ENCODE measurements around the gene BCL2.

BCL2 gene

GRCh38 chr18:63216516-63217311 is 102.9 kb downstream of the BCL2 start:
- ChIA-PET CTCF (no interaction called here), POLR2A (ENCODE audit: low non-redundant PET) (no interaction called here)
- DNase-seq (ENCODE audit: low spot score) = no peak
- no peak overlapping the region for H3K27ac ChIP-seq
- no peak for TF ChIP-seq CTCF (conservative IDR thresholded peaks at IDR 0.05; ENCODE audit: low read depth)

DNA sequence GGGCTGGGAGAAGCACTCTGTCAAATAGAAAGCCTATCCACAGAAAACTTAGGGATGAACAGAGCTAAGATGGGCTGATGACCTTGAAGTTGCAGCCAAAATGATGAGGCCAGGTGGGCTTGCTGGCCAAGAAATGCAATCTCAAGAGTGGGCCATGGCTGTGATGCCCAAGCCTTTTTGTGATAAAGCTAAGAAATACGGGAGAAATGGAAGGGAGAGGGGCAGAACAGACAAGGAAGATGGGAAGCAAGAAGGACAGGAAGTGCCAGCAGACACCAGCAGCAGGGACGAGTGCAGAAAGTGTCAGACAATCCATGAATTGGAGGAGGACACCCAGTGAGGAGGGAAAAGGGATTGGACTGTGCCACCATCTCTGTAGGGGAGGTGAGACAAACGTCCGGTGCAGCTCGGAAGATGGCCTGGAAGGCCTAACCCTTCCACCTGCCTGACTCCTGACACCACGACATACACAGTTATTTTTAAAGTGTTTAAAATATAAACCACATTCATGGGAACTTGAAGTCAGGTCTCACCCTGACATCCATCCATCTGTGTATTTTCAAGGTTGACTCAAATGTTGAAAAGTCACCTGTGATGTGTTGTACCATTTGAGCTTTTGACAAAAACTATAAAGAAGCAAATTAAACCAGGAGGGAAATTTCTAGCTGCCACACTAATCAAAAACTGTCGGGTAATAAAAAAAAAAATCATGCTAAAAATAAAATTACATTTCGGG is 105.5 kb downstream of the BCL2 start:
- ChIA-PET CTCF (no interaction called here), POLR2A (ENCODE audit: low non-redundant PET) (no interaction called here)
- no peak for TF ChIP-seq CTCF (conservative IDR thresholded peaks at IDR 0.05; ENCODE audit: low read depth)
- no peak for DNase-seq (ENCODE audit: low spot score)
- H3K27ac ChIP-seq = no peak overlapping the region

DNA sequence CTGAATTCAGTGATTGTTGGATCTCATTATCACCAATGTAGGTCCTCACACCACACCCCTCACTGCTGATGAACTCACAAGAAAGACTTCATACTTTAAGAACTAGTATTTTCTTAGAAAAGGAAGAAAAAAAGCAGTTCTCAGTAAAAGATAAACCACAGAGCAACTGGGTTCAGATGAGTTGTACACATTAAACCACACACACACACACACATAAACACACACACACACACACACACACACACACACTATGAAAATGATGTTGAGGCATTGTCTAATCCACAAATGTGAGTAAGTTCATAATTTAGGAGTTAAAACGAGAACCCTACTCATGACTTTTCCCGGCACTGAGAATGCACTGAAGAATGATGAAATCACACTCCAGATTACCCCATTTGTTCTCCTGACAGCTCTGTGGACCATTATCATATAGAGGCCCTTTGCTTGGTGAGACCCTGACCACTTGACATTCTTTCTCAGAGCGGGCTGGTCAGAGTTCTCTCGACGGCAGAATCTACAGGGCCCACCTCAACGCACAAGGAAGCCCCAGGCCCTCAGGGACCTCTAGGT is 106.2 kb downstream of the BCL2 start:
- H3K27ac ChIP-seq = no peak overlapping the region
- TF ChIP-seq CTCF (conservative IDR thresholded peaks at IDR 0.05; ENCODE audit: low read depth) = no peak
- POLR2A ChIA-PET (ENCODE audit: low non-redundant PET) = no interaction called here
- DNase-seq (ENCODE audit: low spot score) = no peak
- CTCF ChIA-PET = no interaction called here

DNA sequence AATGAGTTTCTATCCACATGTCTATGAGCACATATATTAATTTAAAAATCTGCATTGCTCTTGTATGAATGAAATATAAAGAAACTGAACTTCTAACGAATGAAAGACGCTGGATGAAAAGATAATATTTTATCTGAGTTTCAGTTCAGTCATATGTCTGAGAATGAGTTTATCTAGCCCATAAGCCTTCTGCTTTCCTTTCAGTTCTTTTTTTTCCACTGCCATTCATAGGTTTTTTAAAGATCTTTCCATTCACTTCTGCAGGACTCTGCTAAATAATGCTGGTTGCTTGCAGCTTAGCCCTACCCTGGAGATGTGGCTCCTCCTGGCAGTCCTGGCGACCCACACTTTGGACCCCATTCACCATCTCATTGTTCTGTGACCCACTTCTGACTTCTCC is 109.0 kb downstream of the BCL2 start:
- ChIA-PET POLR2A (ENCODE audit: low non-redundant PET) (no interaction called here), CTCF (no interaction called here)
- no peak overlapping the region for H3K27ac ChIP-seq
- TF ChIP-seq CTCF (conservative IDR thresholded peaks at IDR 0.05; ENCODE audit: low read depth) = no peak
- DNase-seq (ENCODE audit: low spot score) = no peak

DNA sequence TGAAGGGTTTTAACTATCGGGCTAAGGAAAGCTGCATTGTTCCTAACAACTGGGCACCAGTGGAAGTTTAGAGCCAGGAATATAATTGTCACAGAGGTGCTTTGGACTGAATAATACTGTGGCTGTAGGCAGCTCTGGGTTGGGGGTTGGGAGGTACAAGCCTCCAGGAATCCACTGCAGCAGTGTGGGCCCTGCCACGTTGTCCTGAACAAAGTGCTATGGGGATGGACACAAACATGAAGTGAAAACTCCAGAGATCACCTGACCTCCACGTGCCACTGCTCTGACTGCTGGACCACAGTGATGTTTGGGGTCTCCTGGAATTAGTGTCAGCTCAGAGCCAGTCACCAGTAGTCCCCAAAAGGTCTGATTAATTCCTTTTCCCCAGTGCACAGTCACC is 110.9 kb downstream of the BCL2 start:
- no peak for DNase-seq (ENCODE audit: low spot score)
- POLR2A ChIA-PET (ENCODE audit: low non-redundant PET) = no interaction called here
- CTCF ChIA-PET = no interaction called here
- TF ChIP-seq CTCF (conservative IDR thresholded peaks at IDR 0.05; ENCODE audit: low read depth) = no peak
- no peak overlapping the region for H3K27ac ChIP-seq

DNA sequence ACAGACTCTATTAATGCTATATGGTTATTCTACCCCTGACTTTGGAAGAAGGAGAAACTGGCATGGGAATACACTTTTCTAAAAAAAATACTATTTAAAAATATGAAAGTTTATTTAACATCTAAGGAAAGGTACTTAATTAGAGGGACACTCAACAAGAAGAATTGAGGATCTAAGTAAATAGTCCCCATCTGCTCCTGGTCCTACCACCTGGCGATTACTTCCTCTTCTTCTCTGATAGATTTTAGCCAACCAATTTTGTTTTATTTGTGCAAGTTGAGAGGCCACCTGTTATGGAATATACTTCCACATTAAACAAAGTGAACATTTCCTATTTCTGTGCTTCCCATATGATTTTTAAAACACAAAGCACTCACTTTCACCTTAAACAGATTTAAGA is 111.7 kb downstream of the BCL2 start:
- no peak for TF ChIP-seq CTCF (conservative IDR thresholded peaks at IDR 0.05; ENCODE audit: low read depth)
- no peak overlapping the region for H3K27ac ChIP-seq
- ChIA-PET CTCF (interaction anchor here (0.7 kb wide), 1 partner anchor 59 kb away, joined by 3 read pairs; no protein-coding TSS in a partner anchor), POLR2A (ENCODE audit: low non-redundant PET) (no interaction called here)
- no peak for DNase-seq (ENCODE audit: low spot score)

Data from RWPE1 (cell line).